DOHH2 (cell line): ENCODE data around the gene SIPA1L2.
"Not testable (repeated sequence)": the region's sequence is repeated elsewhere in the genome, so short reads cannot be mapped to it uniquely, and the experiment has no call there.

Experiments used
- H3F3A ChIP-seq: fragments of 200-600 bp; sonication (generic), shearing (Covaris generic); 2 replicates; pipeline ENCODE4 v1.6.0; 2016; ENCODE audit warnings: antibody characterized with exemption, mild to moderate bottlenecking; ENCODE audit not compliant: control insufficient read depth, insufficient read depth
- H3K27ac ChIP-seq: fragments of 200-600 bp; sonication (generic); 2 replicates; pipeline ENCODE4 v1.5.1; 2014; ENCODE audit warnings: low read depth, mild to moderate bottlenecking, low read length, moderate library complexity
- H3K27me3 ChIP-seq: fragments of 200-600 bp; sonication (generic); 2 replicates; pipeline ENCODE4 v1.6.1; 2014; ENCODE audit warnings: mild to moderate bottlenecking, low read length, mixed read lengths; ENCODE audit not compliant: control insufficient read depth
- H3K36me3 ChIP-seq: fragments of 200-600 bp; sonication (generic); 2 replicates; pipeline ENCODE4 v1.6.1; 2014; ENCODE audit warnings: mild to moderate bottlenecking, low read length, moderate library complexity, mixed read lengths; ENCODE audit not compliant: control insufficient read depth
- H3K4me1 ChIP-seq: fragments of 200-600 bp; sonication (generic); 2 replicates; pipeline ENCODE4 v1.6.1; 2014; ENCODE audit warnings: mild to moderate bottlenecking, low read length, mixed read lengths; ENCODE audit not compliant: control insufficient read depth
- H3K4me2 ChIP-seq: fragments of 200-600 bp; sonication (generic); 2 replicates; pipeline ENCODE4 v1.6.0; 2014; ENCODE audit warnings: mild to moderate bottlenecking, low read length, moderate library complexity
- H3K4me3 ChIP-seq: fragments of 200-600 bp; sonication (generic); 2 replicates; pipeline ENCODE4 v1.5.1; 2014; ENCODE audit warnings: mild to moderate bottlenecking, low read length, mixed read lengths
- H3K79me2 ChIP-seq: fragments of 200-600 bp; sonication (generic); 2 replicates; pipeline ENCODE4 v1.6.1; 2014; ENCODE audit warnings: mild to moderate bottlenecking, low read length, mixed read lengths; ENCODE audit not compliant: control insufficient read depth
- H3K9me2 ChIP-seq: fragments of 200-600 bp; sonication (generic); replicated peaks from 2 replicates; pipeline ENCODE4 v1.6.1; 2014; ENCODE audit warnings: mild to moderate bottlenecking, low read length, mixed read lengths; ENCODE audit not compliant: control insufficient read depth
- H3K9me3 ChIP-seq: fragments of 200-600 bp; sonication (generic); 2 replicates; pipeline ENCODE4 v1.6.1; 2014; ENCODE audit warnings: antibody characterized with exemption, low read length, mixed read lengths; ENCODE audit not compliant: control insufficient read depth, insufficient read depth
- H4K20me1 ChIP-seq: fragments of 200-600 bp; sonication (generic); 2 replicates; pipeline ENCODE4 v1.6.0; 2014; ENCODE audit warnings: low read depth, mild to moderate bottlenecking, antibody characterized with exemption, low read length, moderate library complexity; ENCODE audit not compliant: control insufficient read depth, insufficient read depth
- CTCF ChIP-seq: fragments of 200-600 bp; sonication (generic); IDR thresholded peaks from one replicate; pipeline ENCODE4 v1.5.1; 2014; ENCODE audit warnings: antibody characterized with exemption, mild to moderate bottlenecking, low read depth, low read length; ENCODE audit not compliant: poor library complexity, severe bottlenecking
- EZH2phosphoT487 ChIP-seq: fragments of 200-600 bp; sonication (generic); IDR thresholded peaks from 2 replicates; pipeline ENCODE4 v1.6.1; 2017; ENCODE audit warnings: borderline replicate concordance, mild to moderate bottlenecking, antibody characterized with exemption, low read length, moderate library complexity, mixed read lengths

The SIPA1L2 gene

GRCh38 chr1:232611834-232612233, 18.1 kb downstream of the SIPA1L2 start:
- Histone ChIP-seq H3K4me3 (no peak overlapping the region), H3K27me3 (no peaks in the 10 kb centered on the region), H3K9me2 (no peaks in the 10 kb centered on the region), H3K27ac (no peak overlapping the region), H3K4me1 (no peaks in the 10 kb centered on the region), H3F3A (no peaks in the 10 kb centered on the region), H3K9me3 (no peaks in the 10 kb centered on the region), H3K4me2 (no peak overlapping the region), H3K79me2 (no peaks in the 10 kb centered on the region), H4K20me1 (no peaks in the 10 kb centered on the region), H3K36me3 (no peaks in the 10 kb centered on the region)
- no peak for TF ChIP-seq EZH2phosphoT487
- TF ChIP-seq CTCF: no peak

GRCh38 chr1:232610902-232611745, 18.8 kb downstream of the SIPA1L2 start:
- not testable (repeated sequence) for H3K4me1 ChIP-seq, H3K4me3 ChIP-seq, H3K27ac ChIP-seq, H4K20me1 ChIP-seq, H3K79me2 ChIP-seq, H3F3A ChIP-seq, H3K9me3 ChIP-seq, H3K36me3 ChIP-seq, H3K27me3 ChIP-seq, H3K9me2 ChIP-seq, H3K4me2 ChIP-seq

DNA sequence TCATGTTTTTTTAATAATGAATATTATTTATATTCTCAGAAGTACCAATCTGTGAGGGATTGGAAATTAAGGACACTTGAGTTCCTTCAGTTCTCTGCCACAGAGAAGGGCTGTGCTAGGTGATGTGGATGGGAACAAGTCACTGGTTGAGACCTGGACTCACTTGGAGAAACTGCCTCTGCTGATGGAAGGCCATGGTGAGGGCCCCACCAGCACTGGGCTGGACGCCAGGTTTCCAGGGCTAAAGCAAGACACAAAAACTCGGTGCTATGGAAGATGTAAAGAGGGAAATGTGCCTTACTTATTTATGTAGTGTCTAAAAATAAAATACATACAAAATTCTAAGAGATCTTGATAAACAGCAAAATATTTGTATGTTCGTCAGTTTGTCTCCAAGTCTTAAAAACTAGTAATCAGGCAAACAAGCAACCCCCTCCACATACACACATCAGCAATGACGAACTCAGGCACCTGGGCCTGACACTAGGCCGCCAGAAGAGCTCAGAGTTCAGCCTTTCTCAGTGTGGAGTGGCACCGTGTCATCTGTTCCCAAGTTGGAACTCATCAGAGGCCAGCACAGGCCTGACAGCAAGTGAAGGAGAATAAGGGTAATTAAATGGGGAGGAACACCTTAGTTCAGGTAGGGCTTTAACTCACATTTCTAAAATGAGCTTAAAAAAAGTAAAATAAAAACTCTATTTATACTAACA, 19.6 kb downstream of the SIPA1L2 start:
- H3K79me2 ChIP-seq: no peaks in the 10 kb centered on the region
- no peaks in the 10 kb centered on the region for H3K9me2 ChIP-seq
- H3K27me3 ChIP-seq: no peaks in the 10 kb centered on the region
- H3K4me1 ChIP-seq: no peaks in the 10 kb centered on the region
- H3K9me3 ChIP-seq: no peaks in the 10 kb centered on the region
- no peaks in the 10 kb centered on the region for H3K36me3 ChIP-seq
- H4K20me1 ChIP-seq: no peaks in the 10 kb centered on the region
- no peak overlapping the region for H3K4me3 ChIP-seq
- no peak overlapping the region for H3K4me2 ChIP-seq
- TF ChIP-seq CTCF: no peak
- no peak for TF ChIP-seq EZH2phosphoT487
- H3K27ac ChIP-seq: no peak overlapping the region
- H3F3A ChIP-seq: no peaks in the 10 kb centered on the region

GRCh38 chr1:232608427-232608826, 21.5 kb downstream of the SIPA1L2 start:
- H3K27ac ChIP-seq: no peak overlapping the region
- TF ChIP-seq CTCF: no peak
- no peak for TF ChIP-seq EZH2phosphoT487
- H3K4me1 ChIP-seq: no peaks in the 10 kb centered on the region
- H3K4me3 ChIP-seq: no peak overlapping the region
- no peaks in the 10 kb centered on the region for H3K36me3 ChIP-seq
- H3F3A ChIP-seq: no peaks in the 10 kb centered on the region
- H3K4me2 ChIP-seq: no peak overlapping the region
- H3K9me3 ChIP-seq: no peaks in the 10 kb centered on the region
- no peaks in the 10 kb centered on the region for H3K27me3 ChIP-seq
- H4K20me1 ChIP-seq: no peaks in the 10 kb centered on the region
- no peaks in the 10 kb centered on the region for H3K9me2 ChIP-seq
- H3K79me2 ChIP-seq: no peaks in the 10 kb centered on the region
